GM13977 (cell line): Measurements from ENCODE around the gene MDFIC2.
"Not testable (repeated sequence)": the region's sequence is repeated elsewhere in the genome, so short reads cannot be mapped to it uniquely, and the experiment has no call there.

Experiments used
- DNase-seq: peaks from one replicate; pipeline ENCODE4 v3.0.0; 2012; ENCODE audit warnings: low spot score
- in situ Hi-C: fragments of 300-500 bp; cut with MboI; formaldehyde crosslinking; loops from one replicate; pipeline ENCODE4 v1.12.0; 2022; ENCODE audit warnings: low sequenced_read_pairs, low pct_unique_long_range_greater_than_20kb, mixed read lengths, inconsistent platforms; ENCODE audit not compliant: unreplicated experiment
- TF ChIP-seq, protein P1 (sequence below): IDR thresholded peaks from 2 replicates; pipeline ENCODE4 v1.5.1; 2012; ENCODE audit warnings: mild to moderate bottlenecking, control low read depth; ENCODE audit not compliant: insufficient read depth; ENCODE audit errors: extremely low read depth, missing control alignments

Gene MDFIC2

DNA sequence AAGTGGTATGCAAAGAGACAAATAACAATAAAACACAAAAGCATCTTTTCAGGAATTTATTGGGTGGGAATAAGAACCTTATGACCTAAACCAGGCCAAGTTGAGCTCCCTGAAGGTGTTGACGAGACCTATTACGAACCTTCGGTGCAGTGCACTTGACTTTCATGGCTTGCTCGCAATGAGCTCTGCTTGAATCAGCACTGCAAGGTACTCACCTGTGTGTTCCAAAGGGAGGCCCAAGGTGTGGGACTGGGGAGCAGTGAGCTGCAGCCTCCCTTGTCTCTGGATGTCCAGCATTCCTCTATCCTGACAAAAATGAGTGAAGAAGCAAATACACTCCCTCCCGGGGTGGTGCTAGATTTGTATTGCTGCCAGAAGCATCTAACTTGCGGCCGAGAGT is at the start of gene MDFIC2:
TSS of gene MDFIC2 (minus strand) at position 303 of the 400 bp plus-strand sequence. CDS start 665 bp downstream, outside the sequence.
- DNase-seq, result no peak
- in situ Hi-C loops, result no loop called here
- TF ChIP-seq, protein P1, sequence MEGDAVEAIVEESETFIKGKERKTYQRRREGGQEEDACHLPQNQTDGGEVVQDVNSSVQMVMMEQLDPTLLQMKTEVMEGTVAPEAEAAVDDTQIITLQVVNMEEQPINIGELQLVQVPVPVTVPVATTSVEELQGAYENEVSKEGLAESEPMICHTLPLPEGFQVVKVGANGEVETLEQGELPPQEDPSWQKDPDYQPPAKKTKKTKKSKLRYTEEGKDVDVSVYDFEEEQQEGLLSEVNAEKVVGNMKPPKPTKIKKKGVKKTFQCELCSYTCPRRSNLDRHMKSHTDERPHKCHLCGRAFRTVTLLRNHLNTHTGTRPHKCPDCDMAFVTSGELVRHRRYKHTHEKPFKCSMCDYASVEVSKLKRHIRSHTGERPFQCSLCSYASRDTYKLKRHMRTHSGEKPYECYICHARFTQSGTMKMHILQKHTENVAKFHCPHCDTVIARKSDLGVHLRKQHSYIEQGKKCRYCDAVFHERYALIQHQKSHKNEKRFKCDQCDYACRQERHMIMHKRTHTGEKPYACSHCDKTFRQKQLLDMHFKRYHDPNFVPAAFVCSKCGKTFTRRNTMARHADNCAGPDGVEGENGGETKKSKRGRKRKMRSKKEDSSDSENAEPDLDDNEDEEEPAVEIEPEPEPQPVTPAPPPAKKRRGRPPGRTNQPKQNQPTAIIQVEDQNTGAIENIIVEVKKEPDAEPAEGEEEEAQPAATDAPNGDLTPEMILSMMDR, result no peak

DNA sequence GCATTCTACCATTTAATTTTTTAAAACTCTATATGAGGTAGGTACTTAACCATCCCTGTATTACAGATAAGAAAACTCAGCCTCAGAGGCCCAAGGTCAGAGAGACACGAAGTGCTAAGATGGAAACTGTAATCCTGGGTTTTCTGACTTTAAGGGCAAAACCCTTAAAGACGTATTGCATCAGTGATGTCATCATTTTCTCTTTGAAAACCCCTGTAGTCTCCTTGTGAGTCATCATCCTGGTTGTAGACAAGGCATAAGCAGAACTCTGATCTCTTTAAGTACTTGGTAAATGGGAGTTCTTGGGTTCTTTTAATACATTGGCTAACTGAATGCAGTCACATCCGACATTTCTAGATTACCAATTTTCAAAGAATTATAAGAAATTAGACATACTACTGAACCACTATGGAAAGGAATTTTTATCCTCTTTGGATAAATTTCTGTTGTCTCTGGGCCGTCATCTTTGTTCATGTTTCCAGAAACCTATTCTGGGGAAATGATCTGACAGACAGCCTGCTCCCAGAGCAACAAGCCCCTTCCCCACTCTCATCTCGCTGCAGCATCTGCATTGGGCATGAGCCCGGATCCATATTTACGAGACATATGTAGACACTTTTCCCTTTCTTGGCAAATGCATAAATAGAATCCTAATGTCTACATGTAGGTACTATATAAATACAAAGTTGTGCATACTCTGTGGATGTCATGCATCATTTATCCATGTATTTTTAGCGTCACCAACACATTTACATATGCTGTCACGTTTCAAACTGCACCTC is 48.7 kb upstream of the MDFIC2 start:
- TF ChIP-seq, protein P1, result no peak
- in situ Hi-C loops, result loop anchor here (25.0 kb wide), 1 partner anchor 249 kb away; no protein-coding TSS in a partner anchor
- DNase-seq, result peak; percentile 9

DNA sequence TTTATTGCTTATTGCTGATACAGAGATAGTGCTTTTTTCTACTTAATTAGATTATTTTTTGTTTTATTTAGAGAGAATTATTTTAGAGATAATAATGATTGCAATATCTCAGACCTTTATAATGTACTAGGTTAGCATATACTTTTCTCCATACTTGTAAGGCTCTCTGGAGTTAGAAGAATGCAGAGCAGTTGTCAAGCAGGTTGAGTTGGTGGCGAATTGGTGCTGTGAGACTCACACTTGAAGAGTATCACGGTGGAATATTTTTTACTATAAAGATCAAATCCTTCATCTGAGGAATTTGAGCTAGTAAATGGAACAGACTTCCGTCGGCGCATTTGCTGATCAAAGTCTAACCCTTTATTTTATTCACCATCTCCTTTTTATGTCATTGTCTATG is 47.3 kb upstream of the MDFIC2 start:
- in situ Hi-C loops, result loop anchor here (25.0 kb wide), 1 partner anchor 247 kb away; no protein-coding TSS in a partner anchor
- TF ChIP-seq, protein P1, result no peak
- DNase-seq, result no peak

DNA sequence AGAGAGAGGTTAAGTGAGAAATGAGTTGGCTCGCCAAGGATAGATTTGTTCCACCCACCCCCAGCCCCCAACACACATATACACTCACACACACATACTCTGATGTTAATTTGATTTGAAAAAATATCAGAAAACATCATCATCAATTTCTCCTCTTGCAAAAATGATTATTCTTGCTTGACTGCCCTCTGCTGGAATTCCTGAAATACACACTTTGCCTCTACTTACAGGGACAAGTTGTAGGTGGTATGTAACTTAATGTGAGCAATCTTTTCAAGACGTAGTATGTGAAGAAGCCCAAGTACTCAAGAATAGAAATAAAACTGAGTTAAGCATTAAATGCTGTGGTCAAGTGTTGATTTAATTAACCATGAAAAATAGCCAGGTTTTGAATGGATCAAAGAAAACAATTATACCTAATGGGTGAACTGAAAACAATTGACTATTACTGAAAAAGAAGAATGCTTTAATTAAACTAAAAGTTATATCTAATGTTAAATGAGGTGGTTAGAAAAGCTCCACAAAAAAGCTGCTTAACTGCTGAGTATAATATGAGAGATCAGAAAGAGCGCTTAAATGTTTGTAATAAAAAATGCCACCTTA is 46.6 kb upstream of the MDFIC2 start:
- in situ Hi-C loops, result loop anchor here (25.0 kb wide), 1 partner anchor 247 kb away; no protein-coding TSS in a partner anchor
- no peak for DNase-seq
- TF ChIP-seq, protein P1, result peak; percentile 62

DNA sequence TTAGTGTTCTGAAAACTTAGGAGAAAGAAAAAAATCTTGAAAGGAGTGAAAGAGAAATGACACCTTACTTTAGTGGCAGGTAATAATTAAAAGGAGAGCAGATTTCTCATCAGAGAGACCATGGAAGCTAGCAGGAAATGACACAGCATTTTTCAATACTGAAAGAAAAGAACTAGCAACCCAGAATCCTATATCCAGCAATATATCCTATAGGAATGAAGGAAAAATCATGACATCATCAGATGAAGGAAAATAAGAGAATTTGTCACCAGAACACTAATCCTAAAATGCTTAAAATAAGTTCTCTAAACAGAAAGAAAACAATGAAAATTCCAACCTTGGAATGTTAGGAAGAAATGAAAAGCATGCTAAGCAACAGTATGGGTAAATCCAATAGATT is 39.8 kb upstream of the MDFIC2 start:
- DNase-seq, result no peak
- in situ Hi-C loops, result loop anchor here (25.0 kb wide), 1 partner anchor 240 kb away; no protein-coding TSS in a partner anchor
- TF ChIP-seq, protein P1, result no peak

DNA sequence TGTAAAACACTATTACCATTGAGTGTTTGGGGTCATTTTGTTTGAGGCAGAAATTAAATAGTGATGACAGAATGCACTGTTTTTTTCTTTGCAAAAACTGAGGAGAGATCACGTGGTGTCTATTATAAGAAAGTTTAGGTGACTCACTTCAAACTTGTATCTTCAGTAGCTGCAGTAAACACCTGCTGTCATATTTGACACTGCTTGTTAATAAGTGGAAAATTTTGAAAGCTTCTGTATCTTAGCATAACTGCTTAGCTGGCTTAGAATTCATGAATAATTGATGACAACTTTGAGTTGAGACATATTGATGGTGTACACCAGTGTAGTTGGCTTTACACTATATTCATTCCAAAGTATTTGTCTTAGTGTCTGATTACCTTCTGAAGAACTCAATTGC is 29.7 kb upstream of the MDFIC2 start:
- DNase-seq, result no peak
- TF ChIP-seq, protein P1, result no peak
- in situ Hi-C loops, result no loop called here

DNA sequence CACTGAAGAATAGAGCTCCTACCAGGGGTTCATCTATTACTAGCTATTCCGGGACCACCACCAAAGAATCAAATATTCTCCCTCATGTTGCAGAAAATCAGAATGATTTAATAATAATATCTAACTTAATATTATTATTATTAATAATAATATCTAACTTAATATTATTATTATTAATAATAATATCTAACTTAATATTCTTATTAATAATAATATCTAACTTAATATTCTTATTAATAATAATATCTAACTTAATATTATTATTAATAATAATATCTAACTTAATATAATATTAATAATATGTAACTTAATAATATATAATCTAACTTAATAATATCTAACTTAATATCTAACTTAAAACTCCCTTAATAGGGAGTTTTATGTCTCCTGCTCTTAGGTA is 24.4 kb upstream of the MDFIC2 start:
- DNase-seq, in situ Hi-C loops: not testable (repeated sequence)
